SK-N-SH treated with all-trans-retinoic acid at 6 μM for 48 hours (cell line): ENCODE measurements around the gene GREM1.

Source experiments
- ARNTL ChIP-seq: fragments of 450-650 bp; formaldehyde crosslinking; IDR thresholded peaks from 2 replicates; pipeline ENCODE4 v1.5.0; 2020; ENCODE audit warnings: low read depth, mild to moderate bottlenecking, moderate library complexity, borderline replicate concordance
- CSDC2 ChIP-seq: fragments of 250-450 bp; sonication (Bioruptor Pico); IDR thresholded peaks from 2 replicates; pipeline ENCODE4 v1.5.0; 2020; ENCODE audit warnings: mild to moderate bottlenecking, moderate library complexity
- GLIS3 ChIP-seq: fragments of 250-450 bp; sonication (Bioruptor Pico); IDR thresholded peaks from 2 replicates; pipeline ENCODE4 v1.5.0; 2020; ENCODE audit warnings: mild to moderate bottlenecking, moderate library complexity
- ISL1 ChIP-seq: fragments of 250-450 bp; sonication (Bioruptor Pico); IDR thresholded peaks from 2 replicates; pipeline ENCODE4 v2.1.2; 2022; ENCODE audit warnings: mild to moderate bottlenecking, moderate library complexity
- SNAI2 ChIP-seq: fragments of 250-450 bp; sonication (Bioruptor Pico); IDR thresholded peaks from 2 replicates; pipeline ENCODE4 v1.5.0; 2020; ENCODE audit warnings: mild to moderate bottlenecking, moderate library complexity
- TOX ChIP-seq: fragments of 250-450 bp; sonication (Bioruptor Pico); IDR thresholded peaks from 2 replicates; pipeline ENCODE4 v1.8.0; 2021; ENCODE audit warnings: mild to moderate bottlenecking, moderate library complexity, borderline replicate concordance
- ZC3H10 ChIP-seq: fragments of 250-450 bp; sonication (Bioruptor Pico); IDR thresholded peaks from 2 replicates; pipeline ENCODE4 v1.5.1; 2021; ENCODE audit warnings: mild to moderate bottlenecking, moderate library complexity
- ZFP3 ChIP-seq: fragments of 250-450 bp; sonication (Bioruptor Pico); IDR thresholded peaks from 2 replicates; pipeline ENCODE4 v1.5.0; 2020; ENCODE audit warnings: mild to moderate bottlenecking, moderate library complexity
- ZFP30 ChIP-seq: fragments of 450-650 bp; formaldehyde crosslinking; IDR thresholded peaks from 2 replicates; pipeline ENCODE4 v1.5.0; 2022; ENCODE audit warnings: mild to moderate bottlenecking, moderate library complexity
- ZNF565 ChIP-seq: fragments of 450-650 bp; formaldehyde crosslinking; conservative IDR thresholded peaks from 2 replicates; pipeline ENCODE4 v1.5.0; 2020; ENCODE audit warnings: low read depth, mild to moderate bottlenecking, moderate library complexity
- ZNF70 ChIP-seq: fragments of 450-650 bp; formaldehyde crosslinking; IDR thresholded peaks from 2 replicates; pipeline ENCODE4 v1.5.0; 2020; ENCODE audit warnings: mild to moderate bottlenecking, moderate library complexity
- ZNF8 ChIP-seq: fragments of 450-650 bp; formaldehyde crosslinking; IDR thresholded peaks from 2 replicates; pipeline ENCODE4 v1.5.0; 2020; ENCODE audit warnings: mild to moderate bottlenecking, moderate library complexity
- TF ChIP-seq, protein P1 (sequence below): fragments of 250-450 bp; sonication (Bioruptor Pico); IDR thresholded peaks from 2 replicates; pipeline ENCODE4 v1.8.0; 2020; ENCODE audit warnings: mild to moderate bottlenecking, moderate library complexity, borderline replicate concordance
- TF ChIP-seq, protein P2 (sequence below): fragments of 250-450 bp; sonication (Bioruptor Pico); IDR thresholded peaks from 2 replicates; pipeline ENCODE4 v1.5.1; 2020; ENCODE audit warnings: low read depth, mild to moderate bottlenecking, moderate library complexity

DNA sequence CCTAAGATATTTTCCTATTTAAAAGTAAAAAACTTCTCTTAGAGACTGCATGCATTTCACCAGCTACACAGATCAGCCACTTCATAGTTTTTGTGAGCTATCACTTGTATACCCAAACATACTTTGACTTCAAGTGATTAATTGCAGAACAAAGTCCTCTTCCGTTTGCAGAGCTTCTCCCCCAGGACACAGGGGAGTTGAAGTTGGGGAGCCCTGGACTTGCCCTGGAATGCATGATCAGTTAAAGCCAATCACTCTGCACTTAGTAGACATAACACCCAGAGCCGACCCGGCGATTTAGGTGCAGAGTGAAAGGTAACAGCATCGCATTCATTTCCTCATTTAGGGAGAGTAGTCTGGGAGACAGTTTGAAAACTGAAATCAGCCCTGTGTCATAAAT is 70.1 kb downstream of the GREM1 start:
- TF ChIP-seq ZNF8 (CRISPR knock-in tag) = no peak
- TF ChIP-seq, protein P1, sequence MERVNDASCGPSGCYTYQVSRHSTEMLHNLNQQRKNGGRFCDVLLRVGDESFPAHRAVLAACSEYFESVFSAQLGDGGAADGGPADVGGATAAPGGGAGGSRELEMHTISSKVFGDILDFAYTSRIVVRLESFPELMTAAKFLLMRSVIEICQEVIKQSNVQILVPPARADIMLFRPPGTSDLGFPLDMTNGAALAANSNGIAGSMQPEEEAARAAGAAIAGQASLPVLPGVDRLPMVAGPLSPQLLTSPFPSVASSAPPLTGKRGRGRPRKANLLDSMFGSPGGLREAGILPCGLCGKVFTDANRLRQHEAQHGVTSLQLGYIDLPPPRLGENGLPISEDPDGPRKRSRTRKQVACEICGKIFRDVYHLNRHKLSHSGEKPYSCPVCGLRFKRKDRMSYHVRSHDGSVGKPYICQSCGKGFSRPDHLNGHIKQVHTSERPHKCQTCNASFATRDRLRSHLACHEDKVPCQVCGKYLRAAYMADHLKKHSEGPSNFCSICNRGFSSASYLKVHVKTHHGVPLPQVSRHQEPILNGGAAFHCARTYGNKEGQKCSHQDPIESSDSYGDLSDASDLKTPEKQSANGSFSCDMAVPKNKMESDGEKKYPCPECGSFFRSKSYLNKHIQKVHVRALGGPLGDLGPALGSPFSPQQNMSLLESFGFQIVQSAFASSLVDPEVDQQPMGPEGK (CRISPR knock-in tag) = no peak
- TF ChIP-seq GLIS3 = no peak
- no peak for TF ChIP-seq ZFP30 (CRISPR knock-in tag)
- TF ChIP-seq, protein P2, sequence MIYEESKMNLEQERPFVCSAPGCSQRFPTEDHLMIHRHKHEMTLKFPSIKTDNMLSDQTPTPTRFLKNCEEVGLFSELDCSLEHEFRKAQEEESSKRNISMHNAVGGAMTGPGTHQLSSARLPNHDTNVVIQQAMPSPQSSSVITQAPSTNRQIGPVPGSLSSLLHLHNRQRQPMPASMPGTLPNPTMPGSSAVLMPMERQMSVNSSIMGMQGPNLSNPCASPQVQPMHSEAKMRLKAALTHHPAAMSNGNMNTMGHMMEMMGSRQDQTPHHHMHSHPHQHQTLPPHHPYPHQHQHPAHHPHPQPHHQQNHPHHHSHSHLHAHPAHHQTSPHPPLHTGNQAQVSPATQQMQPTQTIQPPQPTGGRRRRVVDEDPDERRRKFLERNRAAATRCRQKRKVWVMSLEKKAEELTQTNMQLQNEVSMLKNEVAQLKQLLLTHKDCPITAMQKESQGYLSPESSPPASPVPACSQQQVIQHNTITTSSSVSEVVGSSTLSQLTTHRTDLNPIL (CRISPR knock-in tag) = no peak
- TF ChIP-seq TOX = no peak
- no peak for TF ChIP-seq ZC3H10 (CRISPR knock-in tag)
- TF ChIP-seq ISL1 (CRISPR knock-in tag) = no peak
- TF ChIP-seq ZNF565 (CRISPR knock-in tag) = no peak
- no peak for TF ChIP-seq CSDC2 (CRISPR knock-in tag)
- TF ChIP-seq ZFP3 (CRISPR knock-in tag) = no peak
- no peak for TF ChIP-seq SNAI2 (CRISPR knock-in tag)
- no peak for TF ChIP-seq ARNTL (CRISPR knock-in tag)
- TF ChIP-seq ZNF70 (CRISPR knock-in tag) = no peak
